WTC11 (cell line): ENCODE data around the gene IL26.

Source experiments
- ATF1 ChIP-seq: sonication (generic); formaldehyde crosslinking; IDR thresholded peaks from 2 replicates; pipeline ENCODE4 v1.8.1; 2023; ENCODE audit warnings: mild to moderate bottlenecking, moderate library complexity, missing genetic modification reagents
- ELF4 ChIP-seq: sonication (generic); formaldehyde crosslinking; IDR thresholded peaks from 2 replicates; pipeline ENCODE4 v1.8.1; 2022; ENCODE audit warnings: low read depth, mild to moderate bottlenecking, moderate library complexity, missing genetic modification reagents
- SMAD4 ChIP-seq: sonication (generic); formaldehyde crosslinking; IDR thresholded peaks from 2 replicates; pipeline ENCODE4 v1.8.0; 2022; ENCODE audit warnings: mild to moderate bottlenecking, missing genetic modification reagents
- SOX15 ChIP-seq: fragments of 250-450 bp; sonication (Bioruptor Pico); IDR thresholded peaks from 2 replicates; pipeline ENCODE4 v1.9.0; 2021; ENCODE audit warnings: mild to moderate bottlenecking
- ZBTB21 ChIP-seq: sonication (generic); formaldehyde crosslinking; IDR thresholded peaks from 2 replicates; pipeline ENCODE4 v1.8.1; 2023; ENCODE audit warnings: mild to moderate bottlenecking, missing genetic modification reagents, borderline replicate concordance
- TF ChIP-seq, protein P1 (sequence below): fragments of 200-600 bp; IDR thresholded peaks from 2 replicates; pipeline ENCODE4 v1.8.0; 2022; ENCODE audit warnings: antibody characterized with exemption
- TF ChIP-seq, protein P2 (sequence below): sonication (generic); formaldehyde crosslinking; IDR thresholded peaks from 2 replicates; pipeline ENCODE4 v1.8.0; 2022; ENCODE audit warnings: mild to moderate bottlenecking, missing genetic modification reagents

DNA sequence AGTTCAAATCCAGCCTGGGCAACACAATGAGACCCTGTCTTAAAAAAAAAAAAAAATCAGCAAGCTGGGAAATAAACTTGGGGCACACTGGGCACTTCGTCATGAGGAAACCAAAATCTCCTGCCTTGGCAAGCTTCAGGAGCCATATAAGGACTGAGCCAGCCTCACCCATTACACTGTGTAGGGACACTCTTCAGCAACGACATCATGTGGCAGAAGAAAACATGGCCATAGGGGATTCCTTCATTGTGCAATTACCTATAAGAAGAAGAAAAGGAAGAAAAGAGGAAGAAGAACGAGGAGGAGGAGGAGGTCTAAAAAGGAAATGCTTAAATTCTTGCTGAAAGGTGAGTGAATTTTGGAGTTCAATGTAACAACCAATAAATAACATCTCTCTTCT, 40.0 kb downstream of the IL26 start:
- TF ChIP-seq, protein P1, sequence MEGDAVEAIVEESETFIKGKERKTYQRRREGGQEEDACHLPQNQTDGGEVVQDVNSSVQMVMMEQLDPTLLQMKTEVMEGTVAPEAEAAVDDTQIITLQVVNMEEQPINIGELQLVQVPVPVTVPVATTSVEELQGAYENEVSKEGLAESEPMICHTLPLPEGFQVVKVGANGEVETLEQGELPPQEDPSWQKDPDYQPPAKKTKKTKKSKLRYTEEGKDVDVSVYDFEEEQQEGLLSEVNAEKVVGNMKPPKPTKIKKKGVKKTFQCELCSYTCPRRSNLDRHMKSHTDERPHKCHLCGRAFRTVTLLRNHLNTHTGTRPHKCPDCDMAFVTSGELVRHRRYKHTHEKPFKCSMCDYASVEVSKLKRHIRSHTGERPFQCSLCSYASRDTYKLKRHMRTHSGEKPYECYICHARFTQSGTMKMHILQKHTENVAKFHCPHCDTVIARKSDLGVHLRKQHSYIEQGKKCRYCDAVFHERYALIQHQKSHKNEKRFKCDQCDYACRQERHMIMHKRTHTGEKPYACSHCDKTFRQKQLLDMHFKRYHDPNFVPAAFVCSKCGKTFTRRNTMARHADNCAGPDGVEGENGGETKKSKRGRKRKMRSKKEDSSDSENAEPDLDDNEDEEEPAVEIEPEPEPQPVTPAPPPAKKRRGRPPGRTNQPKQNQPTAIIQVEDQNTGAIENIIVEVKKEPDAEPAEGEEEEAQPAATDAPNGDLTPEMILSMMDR, result no peak
- no peak for TF ChIP-seq SOX15 (CRISPR knock-in tag)
- TF ChIP-seq ELF4 (CRISPR knock-in tag), result no peak
- no peak for TF ChIP-seq ZBTB21 (CRISPR knock-in tag)
- TF ChIP-seq, protein P2, sequence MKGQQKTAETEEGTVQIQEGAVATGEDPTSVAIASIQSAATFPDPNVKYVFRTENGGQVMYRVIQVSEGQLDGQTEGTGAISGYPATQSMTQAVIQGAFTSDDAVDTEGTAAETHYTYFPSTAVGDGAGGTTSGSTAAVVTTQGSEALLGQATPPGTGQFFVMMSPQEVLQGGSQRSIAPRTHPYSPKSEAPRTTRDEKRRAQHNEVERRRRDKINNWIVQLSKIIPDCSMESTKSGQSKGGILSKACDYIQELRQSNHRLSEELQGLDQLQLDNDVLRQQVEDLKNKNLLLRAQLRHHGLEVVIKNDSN (CRISPR knock-in tag), result no peak
- TF ChIP-seq SMAD4 (CRISPR knock-in tag), result no peak
- no peak for TF ChIP-seq ATF1 (CRISPR knock-in tag)
